Activated CD8-positive, alpha-beta memory T cell treated with anti-CD3 and anti-CD28 coated beads, Interleukin-2, amount 10 ng/mL, durations not matched to agents 7 days and 5 days (primary cell): ENCODE results near the gene SEMA4D. TPM values are rescaled to one million over a fixed set of nuclear protein-coding genes. Genes with fewer than 3 reads are reported as not detected.
A peak's percentile ranks its signal among the peaks of the same experiment; 100 is the strongest.
"Not testable (repeated sequence)": the region's sequence is repeated elsewhere in the genome, so short reads cannot be mapped to it uniquely, and the experiment has no call there.

Experiments used
- ATAC-seq: fragments of 150-1000 bp; cut with Tn5 transposase; one replicate; pipeline ENCODE4 v1.10.0; 2021; ENCODE audit warnings: moderate library complexity
- CTCF ChIA-PET: fragments of 350-600 bp; sonication (Branson Sonifier 250); formaldehyde crosslinking; loops from one replicate; lab custom pipeline; 2021; ENCODE audit warnings: antibody characterized with exemption; lab: Charles Lee
- DNase-seq: peaks from one replicate; pipeline ENCODE4 v3.0.0-alpha.2; 2020
- H3K27ac Mint-ChIP-seq: one replicate; pipeline ENCODE4 v1.8.0; 2021; ENCODE audit warnings: mild to moderate bottlenecking, mixed read lengths
- H3K27me3 Mint-ChIP-seq: one replicate; pipeline ENCODE4 v1.8.0; 2021; ENCODE audit warnings: mixed read lengths
- H3K36me3 Mint-ChIP-seq: one replicate; pipeline ENCODE4 v1.8.0; 2021; ENCODE audit warnings: mild to moderate bottlenecking, mixed read lengths
- H3K4me1 Mint-ChIP-seq: one replicate; pipeline ENCODE4 v1.8.0; 2021; ENCODE audit warnings: mixed read lengths
- H3K4me3 Mint-ChIP-seq: one replicate; pipeline ENCODE4 v1.8.0; 2021; ENCODE audit warnings: mild to moderate bottlenecking, moderate library complexity, mixed read lengths
- H3K9me3 Mint-ChIP-seq: one replicate; pipeline ENCODE4 v1.8.0; 2022; ENCODE audit warnings: low read depth, mixed read lengths
- total RNA-seq, 2 experiments: library from RNA; stranded (reverse); gene quantifications; one replicate each; pipeline ENCODE4 v1.2.3, GENCODE V29; 2021

Gene SEMA4D
- total RNA-seq, 2 experiments from 2014 or later, result 408 to 525 TPM

DNA sequence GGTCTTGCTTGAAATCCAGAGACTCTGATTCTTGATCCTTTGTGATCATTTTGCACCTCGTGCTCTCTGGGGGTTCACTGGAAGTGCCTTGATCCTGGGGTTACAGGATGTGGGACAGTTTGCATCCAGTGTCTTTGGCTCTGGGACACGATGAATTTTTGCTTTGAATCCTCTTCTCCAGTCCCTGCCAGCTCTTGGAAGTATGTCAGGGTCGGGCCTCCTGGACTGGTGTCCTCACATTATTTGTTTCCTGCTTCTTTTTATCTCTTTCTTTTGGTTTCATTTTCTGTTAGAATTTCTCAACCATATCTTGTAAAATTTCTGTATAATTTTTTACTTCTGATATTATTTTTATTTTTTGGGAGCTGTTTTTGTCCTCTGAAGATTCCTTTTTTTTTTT, 145.5 kb downstream of the SEMA4D start:
- peak overlapping the region; percentile 90 for H3K27ac Mint-ChIP-seq
- peaks cover 33% of the 10 kb centered on the region for H3K4me1 Mint-ChIP-seq
- no peak for DNase-seq
- peak overlapping the region; percentile 50 for H3K4me3 Mint-ChIP-seq
- CTCF ChIA-PET, result interaction anchor here (1.3 kb wide), 2 partner anchors 34 to 36 kb away, joined by 3 read pairs; partner anchors contain the start of gene SECISBP2
- H3K36me3 Mint-ChIP-seq, result peaks cover 49% of the 10 kb centered on the region
- H3K27me3 Mint-ChIP-seq, result no peaks in the 10 kb centered on the region
- no peaks in the 10 kb centered on the region for H3K9me3 Mint-ChIP-seq
- ATAC-seq, result peak; percentile 32

- Mint-ChIP-seq H3K4me3 (no peak overlapping the region), H3K27me3 (no peaks in the 10 kb centered on the region), H3K27ac (peak overlapping the region; percentile 90), H3K9me3 (no peaks in the 10 kb centered on the region), H3K36me3 (peaks cover 50% of the 10 kb centered on the region), H3K4me1 (peaks cover 26% of the 10 kb centered on the region)
- DNase-seq (no peak), ATAC-seq (no peak)
- CTCF ChIA-PET, result no interaction called here
Measured at GRCh38 chr9:89351584-89352300, 146.2 kb downstream of the SEMA4D start.

- Mint-ChIP-seq H3K36me3 (peaks cover 48% of the 10 kb centered on the region), H3K4me3 (no peak overlapping the region), H3K27me3 (no peaks in the 10 kb centered on the region), H3K9me3 (no peaks in the 10 kb centered on the region), H3K4me1 (peaks cover 25% of the 10 kb centered on the region), H3K27ac (peak overlapping the region; percentile 29)
- no peak for ATAC-seq
- no peak for DNase-seq
- CTCF ChIA-PET, result no interaction called here
Measured at GRCh38 chr9:89350988-89351557, 146.8 kb downstream of the SEMA4D start.

GRCh38 chr9:89349607-89350006, 148.3 kb downstream of the SEMA4D start:
- H3K9me3 Mint-ChIP-seq, result no peaks in the 10 kb centered on the region
- peaks cover 34% of the 10 kb centered on the region for H3K4me1 Mint-ChIP-seq
- peaks cover 56% of the 10 kb centered on the region for H3K36me3 Mint-ChIP-seq
- no peaks in the 10 kb centered on the region for H3K27me3 Mint-ChIP-seq
- ATAC-seq (no peak), DNase-seq (no peak)
- CTCF ChIA-PET, result no interaction called here
- no peak overlapping the region for H3K4me3 Mint-ChIP-seq
- no peak overlapping the region for H3K27ac Mint-ChIP-seq

DNA sequence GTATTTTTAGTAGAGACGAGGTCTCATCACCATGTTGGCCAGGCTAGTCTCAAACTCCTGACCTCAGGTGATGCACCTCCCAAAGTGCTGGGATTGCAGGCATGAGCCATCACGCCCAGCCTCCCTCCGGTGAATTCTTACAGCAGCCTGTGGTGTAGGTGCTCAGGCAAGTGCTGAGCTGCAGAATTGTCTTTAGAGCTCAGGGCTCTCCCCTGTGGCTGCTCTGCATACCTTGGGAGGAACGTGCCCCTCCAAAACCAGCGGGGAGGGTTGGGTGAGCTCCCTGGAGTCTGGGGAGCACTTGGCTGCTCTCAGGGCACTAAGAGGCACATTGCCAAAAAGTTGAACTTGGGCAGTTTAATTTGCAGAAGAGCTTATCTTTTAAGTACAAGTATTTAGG, 150.3 kb downstream of the SEMA4D start:
- Mint-ChIP-seq H3K9me3 (no peaks in the 10 kb centered on the region), H3K4me1 (peaks cover 29% of the 10 kb centered on the region), H3K27ac (no peak overlapping the region), H3K4me3 (no peak overlapping the region), H3K36me3 (peaks cover 66% of the 10 kb centered on the region), H3K27me3 (no peaks in the 10 kb centered on the region)
- CTCF ChIA-PET, result interaction anchor here (1.0 kb wide), 1 partner anchor 11 kb away, joined by 3 read pairs; no protein-coding TSS in a partner anchor
- DNase-seq (no peak), ATAC-seq (no peak)

GRCh38 chr9:89346696-89347095, 151.2 kb downstream of the SEMA4D start:
- H3K4me3 Mint-ChIP-seq, result no peak overlapping the region
- CTCF ChIA-PET, result interaction anchor here (0.8 to 1.8 kb wide), 2 partner anchors 11 to 13 kb away, joined by 3 to 4 read pairs; no protein-coding TSS in a partner anchor
- ATAC-seq, result no peak
- no peaks in the 10 kb centered on the region for H3K9me3 Mint-ChIP-seq
- no peak for DNase-seq
- no peaks in the 10 kb centered on the region for H3K27me3 Mint-ChIP-seq
- no peak overlapping the region for H3K27ac Mint-ChIP-seq
- H3K4me1 Mint-ChIP-seq, result peaks cover 22% of the 10 kb centered on the region
- H3K36me3 Mint-ChIP-seq, result peaks cover 70% of the 10 kb centered on the region

GRCh38 chr9:89345476-89345875, 152.4 kb downstream of the SEMA4D start:
- Mint-ChIP-seq H3K27ac (no peak overlapping the region), H3K4me3 (no peak overlapping the region)
- CTCF ChIA-PET, result interaction anchor here (1.8 kb wide), 1 partner anchor 12 kb away, joined by 4 read pairs; no protein-coding TSS in a partner anchor

DNA sequence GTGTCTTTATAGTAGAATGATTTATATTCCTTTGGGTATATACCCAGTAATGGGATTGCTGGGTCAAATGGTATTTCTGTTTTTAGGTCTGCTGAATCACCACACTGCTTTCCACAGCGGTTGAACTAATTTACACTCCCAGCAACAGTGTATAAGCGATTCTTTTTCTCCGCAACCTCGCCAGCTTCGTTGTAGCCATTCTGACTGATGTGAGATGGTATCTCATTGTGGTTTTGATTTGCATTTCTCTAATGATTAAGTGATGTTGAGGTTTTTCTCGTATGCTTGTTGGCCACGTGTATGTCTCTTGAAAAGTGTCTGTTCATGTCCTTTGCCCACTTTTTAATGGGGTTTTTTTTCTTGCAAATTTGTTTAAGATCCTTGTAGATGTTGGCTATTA, 154.1 kb downstream of the SEMA4D start:
- H3K27ac Mint-ChIP-seq, H3K9me3 Mint-ChIP-seq, ATAC-seq, H3K27me3 Mint-ChIP-seq, CTCF ChIA-PET, DNase-seq, H3K4me3 Mint-ChIP-seq: not testable (repeated sequence)
- H3K4me1 Mint-ChIP-seq, result peaks cover 34% of the 10 kb centered on the region
- peaks cover 69% of the 10 kb centered on the region for H3K36me3 Mint-ChIP-seq

More at GRCh38 chr9:89345476-89345875, 152.4 kb downstream of the SEMA4D start:
- DNase-seq, result no peak
- peaks cover 73% of the 10 kb centered on the region for H3K36me3 Mint-ChIP-seq
- H3K27me3 Mint-ChIP-seq, result no peaks in the 10 kb centered on the region
- ATAC-seq, result no peak
- peaks cover 22% of the 10 kb centered on the region for H3K4me1 Mint-ChIP-seq
- H3K9me3 Mint-ChIP-seq, result no peaks in the 10 kb centered on the region

- Mint-ChIP-seq H3K27ac (no peak overlapping the region), H3K27me3 (no peaks in the 10 kb centered on the region), H3K36me3 (peaks cover 68% of the 10 kb centered on the region), H3K4me3 (no peak overlapping the region), H3K4me1 (peaks cover 37% of the 10 kb centered on the region), H3K9me3 (no peaks in the 10 kb centered on the region)
- no peak for DNase-seq
- no peak for ATAC-seq
- CTCF ChIA-PET, result interaction anchor here (1.1 to 1.6 kb wide), 3 partner anchors 15 to 206 kb away, joined by 3 to 5 read pairs (median 3); no protein-coding TSS in a partner anchor
Measured at GRCh38 chr9:89342948-89343347, 155.0 kb downstream of the SEMA4D start.

DNA sequence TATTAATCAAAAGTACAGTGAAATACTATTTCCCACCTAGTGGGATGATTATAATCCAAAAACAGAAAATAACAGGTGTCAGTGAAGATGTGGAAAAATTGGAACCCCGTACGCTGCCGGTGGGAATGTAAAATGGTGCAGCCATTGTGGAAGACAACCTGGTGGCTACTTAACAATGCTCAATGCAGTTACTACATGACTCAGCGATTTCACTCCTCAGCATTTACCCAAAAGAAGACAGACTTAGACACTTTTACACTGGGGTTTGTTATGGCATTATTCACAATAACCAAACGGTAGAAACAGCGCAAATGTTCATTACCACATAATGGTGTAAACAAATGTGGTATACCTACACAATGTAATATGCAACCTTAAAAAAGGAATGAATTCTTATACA, 155.7 kb downstream of the SEMA4D start:
- H3K4me1 Mint-ChIP-seq, result peaks cover 37% of the 10 kb centered on the region
- peaks cover 75% of the 10 kb centered on the region for H3K36me3 Mint-ChIP-seq
- DNase-seq (no peak), ATAC-seq (no peak)
- no peak overlapping the region for H3K4me3 Mint-ChIP-seq
- no peaks in the 10 kb centered on the region for H3K9me3 Mint-ChIP-seq
- H3K27me3 Mint-ChIP-seq, result no peaks in the 10 kb centered on the region
- CTCF ChIA-PET, result interaction anchor here (1.1 to 1.6 kb wide), 3 partner anchors 15 to 207 kb away, joined by 3 to 5 read pairs (median 3); no protein-coding TSS in a partner anchor
- no peak overlapping the region for H3K27ac Mint-ChIP-seq

DNA sequence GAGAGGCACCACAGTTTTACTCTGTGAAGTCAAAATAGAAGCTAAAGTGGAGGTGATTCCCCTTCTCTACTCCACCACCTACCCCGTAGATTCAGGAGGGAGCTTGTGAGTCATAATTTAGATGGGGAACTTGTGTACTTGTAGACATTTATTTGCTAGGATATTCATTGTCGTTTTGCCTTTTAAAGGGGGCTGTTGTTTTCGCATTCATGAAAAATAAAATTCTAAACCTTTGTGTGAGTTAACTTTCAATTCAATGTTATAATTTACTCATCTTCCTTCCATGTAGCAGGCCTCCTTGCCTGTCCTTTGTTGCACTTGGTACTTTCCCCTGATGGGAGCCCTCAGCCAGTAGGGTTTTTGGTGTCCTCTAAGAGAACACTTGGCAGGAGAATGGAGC, 157.6 kb downstream of the SEMA4D start:
- Mint-ChIP-seq H3K27ac (peak overlapping the region; percentile 60), H3K36me3 (peaks cover 66% of the 10 kb centered on the region), H3K27me3 (no peaks in the 10 kb centered on the region), H3K9me3 (no peaks in the 10 kb centered on the region), H3K4me1 (peaks cover 33% of the 10 kb centered on the region), H3K4me3 (no peak overlapping the region)
- ATAC-seq (no peak), DNase-seq (no peak)
- CTCF ChIA-PET, result no interaction called here

GRCh38 chr9:89339807-89340206, 158.1 kb downstream of the SEMA4D start:
- ATAC-seq (no peak), DNase-seq (no peak)
- H3K9me3 Mint-ChIP-seq, result no peaks in the 10 kb centered on the region
- CTCF ChIA-PET, result no interaction called here
- H3K27me3 Mint-ChIP-seq, result no peaks in the 10 kb centered on the region
- peaks cover 28% of the 10 kb centered on the region for H3K4me1 Mint-ChIP-seq
- no peak overlapping the region for H3K4me3 Mint-ChIP-seq
- H3K36me3 Mint-ChIP-seq, result peaks cover 64% of the 10 kb centered on the region
- H3K27ac Mint-ChIP-seq, result peak overlapping the region; percentile 60

DNA sequence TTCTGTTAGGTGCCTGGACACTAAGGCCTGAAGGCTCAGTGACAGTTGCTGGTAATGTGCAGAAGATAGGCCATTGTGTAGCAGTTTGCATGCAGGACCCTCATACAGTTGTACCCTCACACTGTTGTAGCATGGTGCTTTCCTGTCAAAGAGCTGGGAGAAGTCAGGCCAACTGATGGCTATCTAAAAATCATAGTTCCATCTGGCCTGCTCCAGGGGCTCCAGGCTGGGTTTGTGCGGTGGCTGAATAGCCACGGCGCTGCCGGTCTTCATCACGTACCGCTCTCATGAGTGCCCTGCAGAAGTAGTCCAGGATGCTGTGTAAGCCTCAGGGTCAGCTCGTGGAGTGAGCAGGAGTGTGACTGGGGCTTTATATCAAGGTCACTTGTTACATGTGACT, 167.4 kb downstream of the SEMA4D start:
- CTCF ChIA-PET, result no interaction called here
- ATAC-seq, result no peak

More for the DNA sequence above, 167.4 kb downstream of the SEMA4D start:
- no peaks in the 10 kb centered on the region for H3K4me1 Mint-ChIP-seq
- H3K9me3 Mint-ChIP-seq, result no peaks in the 10 kb centered on the region
- no peak overlapping the region for H3K27ac Mint-ChIP-seq
- no peak for DNase-seq
- no peaks in the 10 kb centered on the region for H3K27me3 Mint-ChIP-seq
- H3K4me3 Mint-ChIP-seq, result no peak overlapping the region
- H3K36me3 Mint-ChIP-seq, result peaks cover 44% of the 10 kb centered on the region
